ENCODE data around the gene ZNF516. TPM values are rescaled to one million over a fixed set of nuclear protein-coding genes. Genes with fewer than 3 reads are reported as not detected.

The ZNF516 gene, protein sequence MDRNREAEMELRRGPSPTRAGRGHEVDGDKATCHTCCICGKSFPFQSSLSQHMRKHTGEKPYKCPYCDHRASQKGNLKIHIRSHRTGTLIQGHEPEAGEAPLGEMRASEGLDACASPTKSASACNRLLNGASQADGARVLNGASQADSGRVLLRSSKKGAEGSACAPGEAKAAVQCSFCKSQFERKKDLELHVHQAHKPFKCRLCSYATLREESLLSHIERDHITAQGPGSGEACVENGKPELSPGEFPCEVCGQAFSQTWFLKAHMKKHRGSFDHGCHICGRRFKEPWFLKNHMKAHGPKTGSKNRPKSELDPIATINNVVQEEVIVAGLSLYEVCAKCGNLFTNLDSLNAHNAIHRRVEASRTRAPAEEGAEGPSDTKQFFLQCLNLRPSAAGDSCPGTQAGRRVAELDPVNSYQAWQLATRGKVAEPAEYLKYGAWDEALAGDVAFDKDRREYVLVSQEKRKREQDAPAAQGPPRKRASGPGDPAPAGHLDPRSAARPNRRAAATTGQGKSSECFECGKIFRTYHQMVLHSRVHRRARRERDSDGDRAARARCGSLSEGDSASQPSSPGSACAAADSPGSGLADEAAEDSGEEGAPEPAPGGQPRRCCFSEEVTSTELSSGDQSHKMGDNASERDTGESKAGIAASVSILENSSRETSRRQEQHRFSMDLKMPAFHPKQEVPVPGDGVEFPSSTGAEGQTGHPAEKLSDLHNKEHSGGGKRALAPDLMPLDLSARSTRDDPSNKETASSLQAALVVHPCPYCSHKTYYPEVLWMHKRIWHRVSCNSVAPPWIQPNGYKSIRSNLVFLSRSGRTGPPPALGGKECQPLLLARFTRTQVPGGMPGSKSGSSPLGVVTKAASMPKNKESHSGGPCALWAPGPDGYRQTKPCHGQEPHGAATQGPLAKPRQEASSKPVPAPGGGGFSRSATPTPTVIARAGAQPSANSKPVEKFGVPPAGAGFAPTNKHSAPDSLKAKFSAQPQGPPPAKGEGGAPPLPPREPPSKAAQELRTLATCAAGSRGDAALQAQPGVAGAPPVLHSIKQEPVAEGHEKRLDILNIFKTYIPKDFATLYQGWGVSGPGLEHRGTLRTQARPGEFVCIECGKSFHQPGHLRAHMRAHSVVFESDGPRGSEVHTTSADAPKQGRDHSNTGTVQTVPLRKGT
- 75.4 TPM for total RNA-seq

DNA sequence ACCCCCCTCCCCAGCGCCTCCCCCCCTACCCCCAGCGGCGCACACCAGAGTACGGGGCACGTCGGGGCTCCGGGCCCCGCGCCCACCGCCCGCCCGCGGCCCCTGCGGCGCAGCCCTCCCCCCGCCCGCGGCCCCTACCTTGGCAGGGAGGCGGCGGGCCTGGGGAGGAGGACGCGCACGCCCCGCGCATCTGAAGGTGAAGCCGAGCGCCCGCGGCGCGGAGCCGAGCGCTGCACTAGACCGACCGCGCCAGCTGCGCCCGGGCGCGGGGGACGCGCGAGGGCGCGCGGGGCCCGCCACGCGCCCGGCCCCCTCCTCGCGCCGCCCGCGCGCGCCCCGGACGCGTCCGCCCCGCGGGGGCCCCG is at the start of gene ZNF516:
ZNF516 (minus strand) TSS at position 237 of the 365 bp plus-strand sequence. CDS start 52,188 bp downstream, outside the sequence.

All from camera-type eye (tissue), 1 donor.